Fibroblast of lung (primary cell): Measurements from ENCODE around the gene ARID1B. TPM values are rescaled to one million over a fixed set of nuclear protein-coding genes. Genes with fewer than 3 reads are reported as not detected.
"Not testable (repeated sequence)": the region's sequence is repeated elsewhere in the genome, so short reads cannot be mapped to it uniquely, and the experiment has no call there.

ENCODE experiments used
- DNase-seq, 2 donors: peaks; one replicate each; pipeline versions ENCODE4 v3.0.0 to v3.0.0-alpha.2; 2010; ENCODE audit warnings: low read depth in 2 of 2
- H2AFZ ChIP-seq: 2 replicates; pipeline ENCODE4 v1.5.1; 2012; ENCODE audit warnings: low read length, control low read depth, inconsistent platforms
- H3K27ac ChIP-seq: 2 replicates; pipeline ENCODE4 v1.5.1; 2011; ENCODE audit warnings: low read length, control low read depth; ENCODE audit not compliant: insufficient read depth
- H3K27me3 ChIP-seq: 2 replicates; pipeline ENCODE4 v1.5.1; 2011; ENCODE audit warnings: mild to moderate bottlenecking, low read length; ENCODE audit not compliant: control insufficient read depth, insufficient read depth
- H3K36me3 ChIP-seq: 2 replicates; pipeline ENCODE4 v1.5.1; 2011; ENCODE audit warnings: low read length; ENCODE audit not compliant: control insufficient read depth, insufficient read depth
- H3K4me1 ChIP-seq: 2 replicates; pipeline ENCODE4 v1.5.1; 2011; ENCODE audit warnings: low read length; ENCODE audit not compliant: control insufficient read depth, insufficient read depth; ENCODE audit errors: extremely low read depth
- H3K4me2 ChIP-seq: 2 replicates; pipeline ENCODE4 v1.5.1; 2011; ENCODE audit warnings: low read length, control low read depth; ENCODE audit not compliant: insufficient read depth; ENCODE audit errors: extremely low read depth
- H3K4me3 ChIP-seq, 4 experiments: fragments of 200-600 bp in 1 of 4; sonication (generic) in 1 of 4; replicated peaks in 1 of 4; 2 replicates each; pipeline ENCODE4 v1.5.1; 2011 to 2016; ENCODE audit warnings: low read length in 4 of 4, low read depth in 3 of 4, mild to moderate bottlenecking in 3 of 4, control low read depth in 2 of 4, inconsistent platforms in 1 of 4, mixed read lengths in 1 of 4; ENCODE audit not compliant: insufficient read depth in 1 of 4; ENCODE audit errors: control extremely low read depth in 1 of 4
- H3K79me2 ChIP-seq: 2 replicates; pipeline ENCODE4 v1.5.1; 2012; ENCODE audit warnings: mild to moderate bottlenecking, low read length, inconsistent platforms; ENCODE audit not compliant: control insufficient read depth, insufficient read depth
- H3K9ac ChIP-seq: 2 replicates; pipeline ENCODE4 v1.5.1; 2011; ENCODE audit warnings: mild to moderate bottlenecking, low read length, control low read depth; ENCODE audit not compliant: insufficient read depth
- H3K9me3 ChIP-seq: 2 replicates; pipeline ENCODE4 v1.5.1; 2012; ENCODE audit warnings: low read depth, low read length; ENCODE audit not compliant: control insufficient read depth, insufficient read depth
- H4K20me1 ChIP-seq: 2 replicates; pipeline ENCODE4 v1.5.1; 2011; ENCODE audit warnings: low read length; ENCODE audit not compliant: control insufficient read depth, insufficient read depth; ENCODE audit errors: extremely low read depth
- EZH2 ChIP-seq: IDR thresholded peaks from 2 replicates; pipeline ENCODE4 v1.5.1; 2012; ENCODE audit warnings: low read length, control low read depth, mild to moderate bottlenecking; ENCODE audit errors: missing control alignments
- polyA plus RNA-seq, 2 donors: library from polyadenylated mRNA; depleted of rRNA in 1 of 2; stranded (reverse) in 1 of 2; unstranded in 1 of 2; fragments of >200 nt; gene quantifications; 2 replicates each; pipeline ENCODE4 v1.2.1, GENCODE V29; 2011 to 2012; ENCODE audit warnings: missing spikeins in 1 of 2
- total RNA-seq: library from RNA; depleted of rRNA; stranded (reverse); fragments of >200 nt; gene quantifications from 2 replicates; pipeline ENCODE4 v1.2.1, GENCODE V29; 2014
- TF ChIP-seq, protein P1 (sequence below), 2 donors: IDR thresholded peaks in 1 of 2; conservative IDR thresholded peaks in 1 of 2; 1 replicate in 1 of 2; 2 replicates in 1 of 2; pipeline ENCODE4 v1.5.1; 2011 to 2012; ENCODE audit warnings: low read length in 2 of 2, control low read depth in 1 of 2, inconsistent platforms in 1 of 2, low read depth in 1 of 2, mild to moderate bottlenecking in 1 of 2

ARID1B gene
- total and polyA plus RNA-seq, 2 donors (not counting 1 experiment from before 2014, with no cell fraction given): 15.4 to 41.9 TPM

DNA sequence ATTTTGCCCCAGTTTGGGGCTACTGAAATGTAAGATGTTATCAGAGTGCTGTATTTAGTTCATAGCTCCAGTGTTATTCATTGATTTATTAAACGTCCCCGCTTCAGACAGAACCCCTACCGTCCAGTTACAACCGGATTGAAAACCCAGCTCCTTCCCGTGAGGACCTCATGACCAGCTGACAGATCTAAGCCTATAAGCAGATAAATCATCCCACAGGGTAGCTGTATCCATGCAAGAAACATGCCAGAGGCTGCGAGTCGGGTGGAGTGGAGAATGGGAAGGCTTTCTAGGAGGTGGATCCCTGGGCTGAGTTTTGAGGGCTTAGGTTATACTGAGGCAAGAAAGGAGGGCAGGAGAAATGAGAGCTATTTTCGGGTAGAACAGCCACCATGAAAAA is 260.0 kb downstream of the ARID1B start:
- Histone ChIP-seq H3K36me3 (no peaks in the 10 kb centered on the region), H4K20me1 (peaks cover 2% of the 10 kb centered on the region), H3K4me2 (no peak overlapping the region), H3K9ac (no peak overlapping the region), H3K79me2 (peaks cover 7% of the 10 kb centered on the region), H3K9me3 (no peaks in the 10 kb centered on the region), H3K4me3 (no peak overlapping the region), H3K27ac (no peak overlapping the region), H3K27me3 (no peaks in the 10 kb centered on the region), H3K4me1 (no peaks in the 10 kb centered on the region), H2AFZ (no peak overlapping the region)
- no peak for DNase-seq
- TF ChIP-seq, protein P1, sequence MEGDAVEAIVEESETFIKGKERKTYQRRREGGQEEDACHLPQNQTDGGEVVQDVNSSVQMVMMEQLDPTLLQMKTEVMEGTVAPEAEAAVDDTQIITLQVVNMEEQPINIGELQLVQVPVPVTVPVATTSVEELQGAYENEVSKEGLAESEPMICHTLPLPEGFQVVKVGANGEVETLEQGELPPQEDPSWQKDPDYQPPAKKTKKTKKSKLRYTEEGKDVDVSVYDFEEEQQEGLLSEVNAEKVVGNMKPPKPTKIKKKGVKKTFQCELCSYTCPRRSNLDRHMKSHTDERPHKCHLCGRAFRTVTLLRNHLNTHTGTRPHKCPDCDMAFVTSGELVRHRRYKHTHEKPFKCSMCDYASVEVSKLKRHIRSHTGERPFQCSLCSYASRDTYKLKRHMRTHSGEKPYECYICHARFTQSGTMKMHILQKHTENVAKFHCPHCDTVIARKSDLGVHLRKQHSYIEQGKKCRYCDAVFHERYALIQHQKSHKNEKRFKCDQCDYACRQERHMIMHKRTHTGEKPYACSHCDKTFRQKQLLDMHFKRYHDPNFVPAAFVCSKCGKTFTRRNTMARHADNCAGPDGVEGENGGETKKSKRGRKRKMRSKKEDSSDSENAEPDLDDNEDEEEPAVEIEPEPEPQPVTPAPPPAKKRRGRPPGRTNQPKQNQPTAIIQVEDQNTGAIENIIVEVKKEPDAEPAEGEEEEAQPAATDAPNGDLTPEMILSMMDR (conservative IDR thresholded peaks at IDR 0.05 in 1 of 2, IDR thresholded peaks at IDR 0.05 in 1 of 2; ENCODE audit: low read depth in 1 of 2, low read length in 2 of 2): no peak
- TF ChIP-seq EZH2: no peak

DNA sequence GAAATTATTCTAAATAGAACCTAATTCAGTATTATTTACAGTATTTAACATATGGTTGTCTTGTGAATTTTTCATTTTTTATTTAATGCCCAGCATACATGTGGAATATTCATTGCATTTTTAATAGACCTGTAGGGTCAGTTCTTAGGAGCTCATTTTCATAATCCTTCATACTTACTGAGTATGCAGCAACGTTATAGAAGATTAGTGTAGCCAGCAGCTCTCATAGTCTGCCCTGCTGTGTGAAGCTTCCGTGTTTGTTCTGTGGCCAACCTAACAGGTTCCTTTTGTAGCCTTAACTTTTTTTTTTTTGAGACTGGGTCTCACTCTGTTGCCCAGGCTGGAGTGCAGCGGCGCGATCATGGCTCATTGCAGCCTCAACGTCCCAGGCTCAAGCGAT is 261.4 kb downstream of the ARID1B start:
- no peak for DNase-seq
- H3K27me3 ChIP-seq: no peaks in the 10 kb centered on the region
- no peaks in the 10 kb centered on the region for H3K4me1 ChIP-seq
- no peak overlapping the region for H2AFZ ChIP-seq
- H3K79me2 ChIP-seq: peaks cover 3% of the 10 kb centered on the region
- H3K9me3 ChIP-seq: no peaks in the 10 kb centered on the region
- no peak overlapping the region for H3K4me2 ChIP-seq
- no peak for TF ChIP-seq EZH2
- TF ChIP-seq, protein P1 (conservative IDR thresholded peaks at IDR 0.05 in 1 of 2, IDR thresholded peaks at IDR 0.05 in 1 of 2; ENCODE audit: low read depth in 1 of 2, low read length in 2 of 2): no peak
- H3K27ac ChIP-seq: no peak overlapping the region
- no peaks in the 10 kb centered on the region for H3K36me3 ChIP-seq
- H4K20me1 ChIP-seq: peaks cover 2% of the 10 kb centered on the region
- no peak overlapping the region for H3K4me3 ChIP-seq
- H3K9ac ChIP-seq: no peak overlapping the region

DNA sequence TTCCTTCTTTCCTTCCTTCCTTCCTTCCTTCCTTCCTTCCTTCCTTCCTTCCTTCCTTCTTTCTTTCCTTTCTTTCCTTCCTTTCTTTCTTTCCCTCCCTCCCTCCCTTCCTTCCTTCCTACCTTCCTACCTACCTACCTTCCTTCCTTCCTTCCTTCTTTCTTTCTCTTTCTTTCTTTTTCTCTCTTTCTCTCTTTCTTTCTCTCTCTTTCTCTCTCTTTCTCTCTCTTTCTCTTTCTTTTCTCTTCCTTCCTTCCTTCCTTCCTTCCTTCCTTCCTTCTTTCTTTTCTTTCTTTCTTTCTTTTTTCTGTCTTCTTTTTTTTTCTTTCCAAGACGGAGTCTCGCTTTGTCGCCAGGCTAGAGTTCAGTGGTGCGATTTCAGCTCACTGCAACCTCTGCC is 262.5 kb downstream of the ARID1B start:
- not testable (repeated sequence) for H3K27me3 ChIP-seq, H3K4me3 ChIP-seq, H3K36me3 ChIP-seq, H3K79me2 ChIP-seq, H3K4me2 ChIP-seq, H2AFZ ChIP-seq, DNase-seq, H3K27ac ChIP-seq, H3K9ac ChIP-seq, H4K20me1 ChIP-seq, H3K4me1 ChIP-seq, H3K9me3 ChIP-seq
